Measurements from ENCODE around the gene SDHAF3. TPM values are rescaled to one million over a fixed set of nuclear protein-coding genes. Genes with fewer than 3 reads are reported as not detected.

The SDHAF3 gene
- total and polyA plus RNA-seq, 8 donors, result 3.4 to 8.6 (median 6.2) TPM

- no peak for FAIRE-seq
- TF ChIP-seq CTCF (IDR thresholded peaks at IDR 0.05), result no peak
- WGBS, 2 donors, result 79 to 80% methylated on average over 2 of the region's 2 CpGs
- Histone ChIP-seq H3K9me3 (no peaks in the 10 kb centered on the region), H3K4me3 (no peak overlapping the region), H3K27ac (no peak overlapping the region), H3K36me3 (no peaks in the 10 kb centered on the region), H3K4me1 (peaks cover 0 to 5% (median 3%) of the 10 kb centered on the region in 3 donors), H3K27me3 (no peaks in the 10 kb centered on the region)
- DNase-seq, result no peak
- ATAC-seq, result no peak
- intact Hi-C loops (cut with DNase I), result no loop called here
Observed at GRCh38 chr7:97166308-97166707, 48.8 kb downstream of the SDHAF3 start.

DNA sequence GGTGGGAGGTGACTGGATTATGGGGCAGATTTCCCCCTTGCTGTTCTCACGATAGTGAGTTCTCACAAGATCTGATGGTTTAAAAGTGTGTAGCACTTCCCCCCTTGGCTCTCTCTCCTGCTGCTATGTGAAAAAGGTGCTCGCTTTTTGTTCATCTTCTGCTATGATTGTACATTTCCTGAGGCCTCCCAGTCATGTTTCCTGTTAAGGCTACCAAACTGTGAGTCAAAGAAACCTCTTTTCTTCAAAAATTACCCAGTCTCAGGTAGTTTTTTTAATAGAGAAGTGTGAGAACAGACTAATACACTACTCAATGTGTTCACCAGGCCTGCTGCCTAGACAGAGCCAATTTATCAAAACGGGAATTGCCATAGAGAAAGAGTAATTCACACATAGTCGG is 49.7 kb downstream of the SDHAF3 start:
- Histone ChIP-seq H3K27ac (no peak overlapping the region), H3K27me3 (no peaks in the 10 kb centered on the region), H3K4me1 (peaks cover 0 to 5% (median 3%) of the 10 kb centered on the region in 3 donors), H3K4me3 (no peak overlapping the region), H3K36me3 (no peaks in the 10 kb centered on the region), H3K9me3 (no peaks in the 10 kb centered on the region)
- no peak for TF ChIP-seq CTCF (IDR thresholded peaks at IDR 0.05)
- intact Hi-C loops (cut with DNase I), result no loop called here
- ATAC-seq (no peak), DNase-seq (no peak), FAIRE-seq (no peak)
- 82% methylated on average over 4 of the region's 4 CpGs for WGBS, 2 donors

- ATAC-seq (no peak), FAIRE-seq (no peak), DNase-seq (no peak)
- Histone ChIP-seq H3K36me3 (no peaks in the 10 kb centered on the region), H3K4me1 (peaks cover 0 to 5% (median 3%) of the 10 kb centered on the region in 3 donors), H3K27me3 (no peaks in the 10 kb centered on the region), H3K4me3 (no peak overlapping the region), H3K9me3 (no peaks in the 10 kb centered on the region), H3K27ac (no peak overlapping the region)
- WGBS, 2 donors, result 63 to 85% methylated on average over 3 of the region's 3 CpGs
- intact Hi-C loops (cut with DNase I), result no loop called here
- no peak for TF ChIP-seq CTCF (IDR thresholded peaks at IDR 0.05)
Observed at GRCh38 chr7:97167749-97168148, 50.3 kb downstream of the SDHAF3 start.

- FAIRE-seq (no peak), DNase-seq (no peak), ATAC-seq (no peak)
- Histone ChIP-seq H3K36me3 (no peaks in the 10 kb centered on the region), H3K27me3 (no peaks in the 10 kb centered on the region), H3K9me3 (no peaks in the 10 kb centered on the region), H3K27ac (no peak overlapping the region), H3K4me1 (peaks cover 0 to 5% (median 0%) of the 10 kb centered on the region in 3 donors), H3K4me3 (no peak overlapping the region)
- no peak for TF ChIP-seq CTCF (IDR thresholded peaks at IDR 0.05)
- intact Hi-C loops (cut with DNase I), result no loop called here
Observed at GRCh38 chr7:97174303-97174702, 56.8 kb downstream of the SDHAF3 start.

GRCh38 chr7:97179454-97180104 is 62.1 kb downstream of the SDHAF3 start:
- intact Hi-C loops (cut with DNase I), result loop anchor here in 1 of 3 donors (10.0 kb wide), 1 partner anchor 75 kb away; no protein-coding TSS in a partner anchor
- no peaks in the 10 kb centered on the region for H3K36me3 ChIP-seq
- no peak overlapping the region for H3K27ac ChIP-seq
- no peaks in the 10 kb centered on the region for H3K4me1 ChIP-seq
- H3K4me3 ChIP-seq, result no peak overlapping the region
- no peaks in the 10 kb centered on the region for H3K9me3 ChIP-seq
- no peaks in the 10 kb centered on the region for H3K27me3 ChIP-seq
- 2 to 4% methylated on average over 2 of the region's 2 CpGs for WGBS, 2 donors
- peak; percentile 45 to 76 (median 58) for TF ChIP-seq CTCF (IDR thresholded peaks at IDR 0.05)
- no peak for FAIRE-seq
- peak in 3 of 6 donors; percentile 18 to 46 (median 26) for DNase-seq
- peak; percentile 48 to 86 (median 82) for ATAC-seq
